ENCODE results near the gene KRCC1. TPM values are rescaled to one million over a fixed set of nuclear protein-coding genes. Genes with fewer than 3 reads are reported as not detected.

KRCC1 gene
- total RNA-seq, 1 donor from 2014 or later, result 20.7 TPM

DNA sequence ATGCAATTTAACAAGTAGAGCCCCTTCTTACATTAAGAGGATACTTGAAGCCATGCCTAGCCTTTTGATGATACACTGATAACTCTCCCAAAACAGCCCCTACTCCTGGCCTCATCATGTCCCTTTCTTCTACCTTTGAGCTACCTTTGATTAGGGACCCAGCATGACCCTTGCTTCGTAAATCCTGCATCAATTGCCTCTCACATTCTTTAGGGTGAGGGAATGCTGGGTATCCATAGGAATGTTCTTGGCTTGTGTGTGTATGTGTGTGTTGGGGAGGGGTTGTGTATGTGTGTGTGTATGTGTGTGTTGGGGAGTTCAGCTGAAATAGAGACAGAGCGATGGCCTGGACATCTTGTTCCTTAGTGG, 5.3 kb upstream of the KRCC1 start:
- Mint-ChIP-seq H3K36me3 (no peaks in the 10 kb centered on the region), H3K9me3 (no peaks in the 10 kb centered on the region), H3K27me3 (ENCODE audit: low read depth) (no peaks in the 10 kb centered on the region), H3K4me1 (peaks cover 18% of the 10 kb centered on the region), H3K4me3 (no peak overlapping the region), H3K27ac (no peak overlapping the region)
- TF ChIP-seq, protein P1, sequence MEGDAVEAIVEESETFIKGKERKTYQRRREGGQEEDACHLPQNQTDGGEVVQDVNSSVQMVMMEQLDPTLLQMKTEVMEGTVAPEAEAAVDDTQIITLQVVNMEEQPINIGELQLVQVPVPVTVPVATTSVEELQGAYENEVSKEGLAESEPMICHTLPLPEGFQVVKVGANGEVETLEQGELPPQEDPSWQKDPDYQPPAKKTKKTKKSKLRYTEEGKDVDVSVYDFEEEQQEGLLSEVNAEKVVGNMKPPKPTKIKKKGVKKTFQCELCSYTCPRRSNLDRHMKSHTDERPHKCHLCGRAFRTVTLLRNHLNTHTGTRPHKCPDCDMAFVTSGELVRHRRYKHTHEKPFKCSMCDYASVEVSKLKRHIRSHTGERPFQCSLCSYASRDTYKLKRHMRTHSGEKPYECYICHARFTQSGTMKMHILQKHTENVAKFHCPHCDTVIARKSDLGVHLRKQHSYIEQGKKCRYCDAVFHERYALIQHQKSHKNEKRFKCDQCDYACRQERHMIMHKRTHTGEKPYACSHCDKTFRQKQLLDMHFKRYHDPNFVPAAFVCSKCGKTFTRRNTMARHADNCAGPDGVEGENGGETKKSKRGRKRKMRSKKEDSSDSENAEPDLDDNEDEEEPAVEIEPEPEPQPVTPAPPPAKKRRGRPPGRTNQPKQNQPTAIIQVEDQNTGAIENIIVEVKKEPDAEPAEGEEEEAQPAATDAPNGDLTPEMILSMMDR (IDR thresholded peaks at IDR 0.05; ENCODE audit: unreplicated experiment), result no peak
- no peak for DNase-seq (ENCODE audit: low spot score in 2 of 2, unreplicated experiment in 2 of 2)

DNA sequence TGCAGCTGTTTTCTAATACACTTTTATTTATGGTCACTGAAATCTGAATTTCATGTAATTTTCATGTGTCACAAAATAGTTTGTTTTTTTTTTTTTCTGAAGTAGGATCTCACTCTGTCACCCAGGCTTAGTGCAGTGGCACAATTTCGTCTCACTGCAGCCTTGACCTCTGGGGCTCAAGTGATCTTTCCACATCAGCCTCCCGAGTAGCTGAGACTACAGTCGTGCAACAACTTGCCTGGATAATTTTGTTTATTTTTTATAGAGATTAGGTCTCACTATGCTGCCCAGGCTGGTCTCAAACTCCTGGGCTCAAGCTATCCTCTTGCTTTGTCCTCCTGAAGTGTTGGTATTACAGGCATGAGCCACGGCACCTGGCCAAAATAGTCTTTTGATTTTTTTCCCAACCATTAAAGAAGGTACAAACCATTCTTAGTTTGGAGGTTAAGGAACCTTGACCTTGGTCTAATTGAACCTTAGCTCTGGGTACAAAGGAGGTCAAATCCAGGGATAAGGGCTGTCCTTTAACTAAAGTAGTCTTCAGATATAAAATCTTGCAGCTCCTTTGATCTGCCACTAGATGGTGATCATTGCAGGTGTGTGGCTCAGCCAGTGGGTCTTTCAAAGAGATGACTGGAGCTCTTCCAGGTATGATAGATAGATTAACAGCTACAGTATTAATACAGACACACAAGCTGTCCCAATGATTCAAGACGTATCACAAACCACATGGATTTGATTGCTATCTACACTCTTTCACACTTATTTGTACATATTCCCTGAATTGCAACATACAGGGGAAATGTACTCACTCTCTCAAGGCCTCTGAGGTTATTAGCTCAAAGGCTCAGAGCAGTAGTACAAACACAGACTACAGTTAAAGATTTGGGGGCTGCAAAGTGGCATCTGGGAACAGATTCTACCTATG, 4.7 kb upstream of the KRCC1 start:
- TF ChIP-seq, protein P1 (IDR thresholded peaks at IDR 0.05; ENCODE audit: unreplicated experiment), result peak; percentile 65
- Mint-ChIP-seq H3K4me3 (no peak overlapping the region), H3K4me1 (peaks cover 20% of the 10 kb centered on the region), H3K27ac (no peak overlapping the region), H3K9me3 (no peaks in the 10 kb centered on the region), H3K36me3 (no peaks in the 10 kb centered on the region), H3K27me3 (ENCODE audit: low read depth) (no peaks in the 10 kb centered on the region)
- no peak for DNase-seq (ENCODE audit: low spot score in 2 of 2, unreplicated experiment in 2 of 2)

DNA sequence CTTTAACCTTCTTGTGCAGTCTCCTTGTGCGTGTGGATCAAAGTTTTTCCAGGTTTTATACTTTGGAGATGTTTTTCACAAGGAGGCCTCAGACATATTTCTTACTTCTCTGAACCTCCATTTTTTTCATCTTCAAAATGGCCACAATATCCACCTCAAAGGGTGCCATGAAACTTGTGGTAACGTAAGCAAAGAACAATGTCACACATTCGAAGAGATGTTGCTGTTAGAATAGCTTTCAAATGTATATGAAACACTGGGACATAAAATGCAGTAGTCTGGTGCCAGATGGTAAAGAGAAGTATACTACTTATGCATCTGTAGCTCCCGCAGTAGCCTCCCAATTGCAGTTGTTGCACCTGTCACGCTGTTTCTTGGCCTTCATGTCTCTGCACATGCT, 2.6 kb upstream of the KRCC1 start:
- Mint-ChIP-seq H3K9me3 (no peaks in the 10 kb centered on the region), H3K4me1 (peaks cover 40% of the 10 kb centered on the region), H3K27me3 (ENCODE audit: low read depth) (no peaks in the 10 kb centered on the region), H3K36me3 (no peaks in the 10 kb centered on the region), H3K4me3 (no peak overlapping the region), H3K27ac (no peak overlapping the region)
- TF ChIP-seq, protein P1 (IDR thresholded peaks at IDR 0.05; ENCODE audit: unreplicated experiment), result no peak
- no peak for DNase-seq (ENCODE audit: low spot score in 2 of 2, unreplicated experiment in 2 of 2)

DNA sequence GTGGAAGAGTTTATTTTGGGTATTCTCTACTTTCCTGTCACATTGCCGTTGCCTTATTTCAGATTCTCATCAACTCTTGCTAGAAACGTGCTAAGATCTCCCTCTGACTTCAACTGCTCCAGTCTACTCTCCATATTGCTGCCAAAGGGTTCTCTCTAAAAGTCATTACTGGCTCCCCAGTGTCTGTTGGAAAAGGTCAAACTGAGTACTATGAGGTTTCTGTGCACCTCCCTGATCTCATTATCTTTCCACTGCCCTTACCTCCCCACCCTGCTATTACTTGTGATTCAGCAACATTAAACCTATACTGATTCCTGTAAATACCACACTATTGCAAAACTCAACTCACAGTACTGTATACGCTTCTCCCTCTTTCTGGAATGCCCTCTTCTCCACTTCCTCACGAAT, 1.9 kb upstream of the KRCC1 start:
- Mint-ChIP-seq H3K4me1 (peaks cover 44% of the 10 kb centered on the region), H3K27ac (peak overlapping the region; percentile 2), H3K9me3 (no peaks in the 10 kb centered on the region), H3K4me3 (no peak overlapping the region), H3K27me3 (ENCODE audit: low read depth) (no peaks in the 10 kb centered on the region), H3K36me3 (no peaks in the 10 kb centered on the region)
- DNase-seq (ENCODE audit: low spot score in 2 of 2, unreplicated experiment in 2 of 2), result no peak
- TF ChIP-seq, protein P1 (IDR thresholded peaks at IDR 0.05; ENCODE audit: unreplicated experiment), result no peak

DNA sequence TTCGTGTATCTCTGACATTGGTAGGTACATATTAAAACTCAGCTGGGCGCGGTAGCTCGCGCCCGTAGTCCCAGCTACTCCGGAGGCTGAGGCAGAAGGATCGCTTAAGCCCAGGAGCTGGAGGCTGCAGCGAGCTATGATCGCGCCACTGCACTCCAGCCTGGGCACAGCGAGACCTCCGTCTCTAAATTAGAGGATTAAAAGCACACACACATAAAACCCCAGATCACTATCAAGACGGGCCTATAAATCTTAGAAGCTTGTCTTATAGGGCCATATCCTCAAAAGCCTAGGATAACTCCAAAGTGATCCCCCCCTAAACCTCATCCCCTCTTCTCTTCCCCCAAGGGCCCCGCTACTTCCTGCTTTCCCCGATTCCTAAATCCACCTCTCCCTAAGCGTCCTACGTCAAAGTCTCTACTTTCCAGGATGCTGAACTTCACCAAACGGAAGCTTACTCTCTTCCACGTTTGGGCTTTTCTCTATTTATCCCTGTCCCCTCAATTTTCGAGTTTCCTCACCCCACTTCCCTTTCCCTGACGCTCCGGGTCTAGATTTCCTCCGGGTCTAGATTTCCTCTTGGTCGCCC, 707 bp downstream of the KRCC1 start:
- DNase-seq (ENCODE audit: low spot score in 2 of 2, unreplicated experiment in 2 of 2), result no peak
- no peaks in the 10 kb centered on the region for H3K9me3 Mint-ChIP-seq
- H3K4me1 Mint-ChIP-seq, result peaks cover 44% of the 10 kb centered on the region
- no peaks in the 10 kb centered on the region for H3K36me3 Mint-ChIP-seq
- TF ChIP-seq, protein P1 (IDR thresholded peaks at IDR 0.05; ENCODE audit: unreplicated experiment), result no peak
- peak overlapping the region; percentile 89 for H3K4me3 Mint-ChIP-seq
- H3K27me3 Mint-ChIP-seq (ENCODE audit: low read depth), result no peaks in the 10 kb centered on the region
- H3K27ac Mint-ChIP-seq, result peak overlapping the region; percentile 95
